ENCODE data around the gene TUBA4A.

GRCh38 chr2:219272356-219272755 is 18.6 kb upstream of the TUBA4A start:
- TF ChIP-seq CTCF (tag by site-specific recombination; IDR thresholded peaks at IDR 0.05): no peak
- no peak for TF ChIP-seq REST (tag by site-specific recombination; IDR thresholded peaks at IDR 0.05)
- no peak for TF ChIP-seq ZNF202 (tag by site-specific recombination; IDR thresholded peaks at IDR 0.05; ENCODE audit: borderline replicate concordance)
- no peak for TF ChIP-seq PATZ1 (tag by site-specific recombination; IDR thresholded peaks at IDR 0.05)
